Adrenal gland (tissue), 12 donors: Measurements from ENCODE around the gene USP3. TPM values are rescaled to one million over a fixed set of nuclear protein-coding genes. Genes with fewer than 3 reads are reported as not detected.

Experiments used
- DNase-seq, 7 donors: peaks; one replicate each; pipeline ENCODE4 v3.0.0-alpha.2; 2019 to 2020
- H3K27ac ChIP-seq, 5 donors: fragments of 200-600 bp; sonication (generic) in 4 of 5; 1 replicate in 3 of 5; 2 replicates in 2 of 5; pipeline versions ENCODE4 v1.5.1 to v1.8.0; 2016 to 2020; ENCODE audit warnings: mild to moderate bottlenecking in 1 of 5
- H3K27me3 ChIP-seq: fragments of 200-600 bp; 2 replicates; pipeline ENCODE4 v1.8.0; 2021
- H3K36me3 ChIP-seq, 2 donors: fragments of 200-600 bp; replicated peaks in 1 of 2; 1 replicate in 1 of 2; 2 replicates in 1 of 2; pipeline versions ENCODE4 v1.5.1 to v1.8.0; 2018 to 2022
- H3K4me1 ChIP-seq, 2 donors: fragments of 200-600 bp; replicated peaks in 1 of 2; 1 replicate in 1 of 2; 2 replicates in 1 of 2; pipeline versions ENCODE4 v1.5.1 to v1.8.0; 2018 to 2021
- H3K4me3 ChIP-seq, 4 donors: fragments of 200-600 bp; sonication (generic) in 3 of 4; one replicate each; pipeline ENCODE4 v1.5.1; 2016 to 2018
- H3K9me3 ChIP-seq, 3 donors: fragments of 200-600 bp; sonication (generic) in 1 of 3; replicated peaks in 1 of 3; 1 replicate in 2 of 3; 2 replicates in 1 of 3; pipeline versions ENCODE4 v1.5.1 to v1.8.0; 2016 to 2021
- POLR2A ChIP-seq, 2 donors: fragments of 450-650 bp; IDR thresholded peaks; one replicate each; pipeline ENCODE4 v1.6.1; 2017; ENCODE audit warnings: antibody characterized with exemption in 2 of 2, mild to moderate bottlenecking in 2 of 2, moderate library complexity in 1 of 2
- WGBS, 4 donors: extraction: QIAGEN DNeasy Blood & Tissue Kit in 2 of 4; methylation state at CpG; one replicate each; pipeline versions ENCODE4 v1.1.5 to v1.1.7; 2013 to 2017; 5-methylcytosine and 5-hydroxymethylcytosine counted together
- intact Hi-C, 2 donors: fragments of 100-400 bp; cut with DNase I; formaldehyde crosslinking; loops; one replicate each; pipeline versions ENCODE4 v1.14.1 to v1.15.0; 2022 to 2023
- polyA plus RNA-seq, 3 donors: library from polyadenylated mRNA; stranded (reverse); fragments of 200-250 nt in 2 of 3; fragments of 350-450 nt in 1 of 3; fragmentation: Illumina TruSeq in 1 of 3; extraction: RNeasy Lipid Tissue Mini Kit (QIAGEN cat#74804) in 1 of 3; gene quantifications; one replicate each; pipeline ENCODE4 v1.2.3, GENCODE V29; 2013 to 2014
- total RNA-seq, 9 donors: library from RNA; depleted of rRNA in 4 of 9; stranded (reverse); fragments of >200 nt in 4 of 9; fragments of 120-200 nt in 1 of 9; fragmentation: NEBNext Ultra II Directional in 1 of 9; extraction: Animal tissue kit (Norgen Biotek cat#: 25700) in 1 of 9; gene quantifications; one replicate each; pipeline versions ENCODE4 v1.1.0 to v1.2.4, GENCODE V29; 2013 to 2023
- TF ChIP-seq, protein P1 (sequence below), 6 experiments: fragments of 450-650 bp in 4 of 6; fragments of 200-600 bp in 2 of 6; sonication (generic) in 1 of 6; IDR thresholded peaks; 1 replicate in 5 of 6; 2 replicates in 1 of 6; pipeline versions ENCODE4 v1.5.1 to v1.8.0; 2016 to 2021; ENCODE audit warnings: antibody characterized with exemption in 6 of 6, mild to moderate bottlenecking in 2 of 6, moderate library complexity in 1 of 6
- donor health status: healthy with polysubstance abuse.
- donor health status: Bipolar disorder and iron deficiency.
- donor health status: DM: yes; HTN: yes; CAD: no.
- donor health status: DM: no; HTN: no; CAD: no.
- donor health status: DM: no; HTN: no; CAD: no.
- donor health status: DM: yes; HTN: yes; CAD: no.

Gene USP3
- total and polyA plus RNA-seq, 12 donors = 23.0 to 55.0 (median 35.5) TPM

DNA sequence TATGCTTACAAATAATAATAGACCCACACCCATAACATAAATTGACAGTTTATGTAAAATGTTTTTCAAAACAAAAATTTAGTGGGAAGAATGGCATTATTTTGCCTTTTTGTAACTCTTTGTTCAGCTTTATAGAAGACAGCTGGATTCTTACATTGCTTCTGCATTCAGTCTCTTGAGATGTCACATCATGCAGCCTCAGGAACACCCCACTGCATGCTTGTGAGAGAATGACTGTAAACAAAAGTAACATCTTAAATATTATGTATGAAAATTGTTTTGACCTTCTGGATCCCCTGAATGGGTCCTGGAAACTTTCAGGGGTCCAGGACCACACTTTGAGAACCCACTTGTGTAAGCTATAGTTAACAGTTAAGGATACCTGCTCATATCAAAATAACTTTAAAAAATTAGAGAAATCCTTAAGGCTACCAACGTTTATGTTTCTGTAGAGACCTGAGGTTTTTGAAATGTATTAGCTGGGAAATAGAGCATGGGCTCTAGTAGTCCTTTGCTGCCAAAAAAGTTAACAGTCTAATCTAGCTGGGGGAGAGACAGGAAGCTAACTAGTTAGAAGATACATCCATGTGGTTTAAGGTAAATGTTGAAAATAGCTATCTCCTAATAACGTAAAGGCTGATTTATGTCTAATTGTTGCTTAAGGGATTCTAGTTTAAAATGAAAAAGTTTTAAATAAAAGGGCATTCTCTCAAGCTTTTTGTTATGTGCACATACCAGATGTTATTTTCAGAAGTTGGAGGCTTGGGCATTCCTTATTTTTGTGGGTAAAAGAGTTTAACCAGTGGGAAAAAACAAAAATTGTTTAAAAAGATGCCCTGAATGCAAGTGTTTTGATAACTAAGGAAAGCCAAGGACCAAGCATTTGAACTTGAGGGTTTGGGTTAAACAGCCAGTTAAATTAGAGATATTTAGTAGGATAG, 3.8 kb downstream of the USP3 start:
- no peak for TF ChIP-seq POLR2A (IDR thresholded peaks at IDR 0.05)
- TF ChIP-seq, protein P1, sequence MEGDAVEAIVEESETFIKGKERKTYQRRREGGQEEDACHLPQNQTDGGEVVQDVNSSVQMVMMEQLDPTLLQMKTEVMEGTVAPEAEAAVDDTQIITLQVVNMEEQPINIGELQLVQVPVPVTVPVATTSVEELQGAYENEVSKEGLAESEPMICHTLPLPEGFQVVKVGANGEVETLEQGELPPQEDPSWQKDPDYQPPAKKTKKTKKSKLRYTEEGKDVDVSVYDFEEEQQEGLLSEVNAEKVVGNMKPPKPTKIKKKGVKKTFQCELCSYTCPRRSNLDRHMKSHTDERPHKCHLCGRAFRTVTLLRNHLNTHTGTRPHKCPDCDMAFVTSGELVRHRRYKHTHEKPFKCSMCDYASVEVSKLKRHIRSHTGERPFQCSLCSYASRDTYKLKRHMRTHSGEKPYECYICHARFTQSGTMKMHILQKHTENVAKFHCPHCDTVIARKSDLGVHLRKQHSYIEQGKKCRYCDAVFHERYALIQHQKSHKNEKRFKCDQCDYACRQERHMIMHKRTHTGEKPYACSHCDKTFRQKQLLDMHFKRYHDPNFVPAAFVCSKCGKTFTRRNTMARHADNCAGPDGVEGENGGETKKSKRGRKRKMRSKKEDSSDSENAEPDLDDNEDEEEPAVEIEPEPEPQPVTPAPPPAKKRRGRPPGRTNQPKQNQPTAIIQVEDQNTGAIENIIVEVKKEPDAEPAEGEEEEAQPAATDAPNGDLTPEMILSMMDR (IDR thresholded peaks at IDR 0.05) = no peak
- Histone ChIP-seq H3K9me3 (no peaks in the 10 kb centered on the region), H3K27me3 (no peaks in the 10 kb centered on the region), H3K27ac (no peak overlapping the region), H3K4me1 (peaks cover 25 to 54% of the 10 kb centered on the region in 2 donors), H3K4me3 (no peak overlapping the region), H3K36me3 (no peaks in the 10 kb centered on the region)
- DNase-seq = no peak
- WGBS, 4 donors = 43 to 51% (median 46%) methylated on average over 2 of the region's 2 CpGs
- intact Hi-C loops = loop anchor here in 1 of 2 donors (10.0 kb wide), 1 partner anchor 47 kb away; no protein-coding TSS in a partner anchor

DNA sequence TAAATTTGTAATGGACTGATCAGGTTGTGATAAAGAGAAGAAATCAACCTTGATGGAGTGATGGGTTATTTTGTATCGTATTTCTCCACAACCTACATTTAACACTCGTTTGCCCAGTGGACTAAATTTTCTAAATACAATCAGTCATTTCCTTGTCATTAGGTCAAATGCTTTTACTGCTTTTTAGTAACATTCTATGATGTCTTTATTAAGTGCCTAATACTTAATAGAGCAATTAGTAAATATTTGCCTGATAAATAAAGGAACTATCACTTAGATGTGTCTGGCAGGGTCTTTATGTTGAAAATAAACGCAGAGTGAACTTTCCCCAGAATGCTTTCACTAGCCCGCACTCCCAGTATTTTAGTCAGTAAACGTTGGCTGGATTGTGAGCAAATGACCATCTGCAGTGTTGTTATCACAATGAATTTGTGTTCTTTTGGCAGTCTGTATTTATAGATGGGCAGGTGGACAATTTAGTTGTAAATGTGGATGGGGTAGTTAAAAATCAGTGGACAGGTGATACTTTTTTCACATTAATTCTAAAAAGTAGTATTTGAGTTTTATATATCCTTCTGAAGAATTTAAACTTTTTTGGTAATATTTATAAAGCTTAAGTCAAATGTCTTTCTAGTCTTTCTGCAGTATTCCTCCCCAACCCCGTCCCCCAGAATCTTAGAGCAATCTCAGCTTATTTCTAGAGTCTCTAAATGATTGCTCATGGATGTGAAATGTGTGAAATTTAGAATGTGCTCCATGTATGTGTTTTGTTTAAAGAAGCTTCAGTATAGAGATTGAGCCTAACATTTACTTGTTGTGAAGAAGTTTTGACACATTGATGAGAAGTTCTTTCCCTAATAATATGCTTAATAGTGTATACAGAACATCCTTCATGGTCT, 4.9 kb downstream of the USP3 start:
- no peaks in the 10 kb centered on the region for H3K9me3 ChIP-seq
- H3K27ac ChIP-seq = peak overlapping the region in 3 of 5 donors; percentile 20 to 45 (median 38)
- 63 to 65% (median 64%) methylated on average over 6 of the region's 6 CpGs for WGBS, 4 donors
- intact Hi-C loops = loop anchor here in 1 of 2 donors (10.0 kb wide), 1 partner anchor 45 kb away; no protein-coding TSS in a partner anchor
- H3K4me3 ChIP-seq = no peak overlapping the region
- H3K36me3 ChIP-seq = no peaks in the 10 kb centered on the region
- H3K4me1 ChIP-seq = peaks cover 25 to 59% of the 10 kb centered on the region in 2 donors
- no peaks in the 10 kb centered on the region for H3K27me3 ChIP-seq
- no peak for DNase-seq
- no peak for TF ChIP-seq POLR2A (IDR thresholded peaks at IDR 0.05)

DNA sequence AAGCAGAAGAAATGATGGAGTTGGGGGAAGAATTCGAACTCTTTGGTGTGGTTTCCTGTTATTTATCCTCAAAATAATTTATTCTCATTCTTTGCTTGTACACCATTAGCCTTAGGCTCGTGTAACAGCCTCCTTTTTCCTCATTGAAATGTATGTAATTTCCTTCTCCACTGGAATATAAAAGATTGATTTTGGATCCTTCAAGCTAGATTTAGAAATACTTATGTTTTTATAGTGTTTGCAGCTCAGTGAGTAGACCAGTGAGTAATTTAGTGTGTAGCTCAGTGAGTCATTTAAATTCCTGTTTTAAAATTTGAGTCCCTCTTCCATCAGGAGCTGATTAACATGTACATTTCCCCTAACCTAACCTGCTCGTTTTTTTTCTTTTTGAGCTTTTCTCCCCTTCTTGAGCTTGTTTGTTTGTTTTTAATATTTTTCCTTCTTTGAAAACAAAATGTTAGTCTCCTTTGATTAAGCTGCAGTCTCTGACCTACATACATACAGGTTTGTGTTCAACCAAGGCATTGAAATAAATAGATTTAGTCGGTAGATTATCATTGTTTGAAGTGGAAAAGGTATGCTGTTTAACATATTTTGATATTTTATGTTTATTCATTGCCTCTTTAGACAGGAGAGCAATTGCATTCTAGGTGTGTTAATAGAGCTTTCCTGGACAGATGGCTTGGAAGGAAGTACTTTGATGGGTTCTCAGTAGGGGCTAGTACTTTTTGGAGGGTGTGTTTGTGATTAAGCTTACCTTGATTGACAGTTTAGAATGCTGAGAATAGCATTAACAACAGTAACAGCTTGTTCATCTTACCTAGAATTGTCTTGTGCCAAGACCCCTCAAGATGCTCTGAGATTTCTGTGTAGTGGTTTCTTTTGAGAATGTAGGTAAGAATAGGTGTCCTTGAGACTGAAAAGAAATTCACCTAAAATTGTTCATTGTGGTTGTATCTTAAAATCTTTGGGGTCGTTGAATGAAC, 5.9 kb downstream of the USP3 start:
- intact Hi-C loops = loop anchor here in 1 of 2 donors (10.0 kb wide), 1 partner anchor 45 kb away; no protein-coding TSS in a partner anchor
- Histone ChIP-seq H3K36me3 (no peaks in the 10 kb centered on the region), H3K4me3 (no peak overlapping the region), H3K27ac (peak overlapping the region in 3 of 5 donors; percentile 38 to 57 (median 45)), H3K4me1 (peaks cover 28 to 68% of the 10 kb centered on the region in 2 donors), H3K27me3 (no peaks in the 10 kb centered on the region), H3K9me3 (no peaks in the 10 kb centered on the region)
- no peak for DNase-seq
- WGBS, 4 donors = 26 to 43% (median 38%) methylated on average over 5 of the region's 5 CpGs
- TF ChIP-seq, protein P1 (IDR thresholded peaks at IDR 0.05) = no peak
- no peak for TF ChIP-seq POLR2A (IDR thresholded peaks at IDR 0.05)

DNA sequence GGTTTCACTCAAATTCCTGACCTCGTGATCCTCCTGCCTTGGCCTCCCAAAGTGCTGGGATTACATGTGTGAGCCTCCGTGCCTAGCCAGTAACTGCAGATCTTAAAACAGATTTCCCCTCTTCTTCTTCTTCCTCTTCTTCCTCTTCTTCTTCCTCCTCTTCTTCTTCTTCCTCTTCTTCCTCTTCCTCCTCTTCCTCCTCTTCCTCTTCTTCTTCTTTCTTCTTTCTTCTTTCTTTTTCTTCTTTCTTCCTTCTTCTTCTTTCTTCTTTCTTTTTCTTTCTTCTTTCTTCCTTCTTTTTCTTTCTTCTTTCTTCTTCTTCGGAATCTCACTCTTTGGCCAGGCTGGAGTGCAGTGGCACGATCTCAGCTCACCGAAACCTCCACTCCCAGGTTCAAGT, 7.8 kb downstream of the USP3 start:
- Histone ChIP-seq H3K4me1 (peaks cover 38 to 70% of the 10 kb centered on the region in 2 donors), H3K4me3 (no peak overlapping the region), H3K36me3 (no peaks in the 10 kb centered on the region), H3K27me3 (no peaks in the 10 kb centered on the region), H3K27ac (no peak overlapping the region), H3K9me3 (no peaks in the 10 kb centered on the region)
- WGBS, 4 donors = 75 to 92% (median 79%) methylated on average over 5 of the region's 5 CpGs
- no peak for TF ChIP-seq POLR2A (IDR thresholded peaks at IDR 0.05)
- TF ChIP-seq, protein P1 (IDR thresholded peaks at IDR 0.05) = no peak
- intact Hi-C loops = no loop called here
- no peak for DNase-seq
